GM12878 (cell line): ENCODE results near the gene CDK5RAP3. TPM values are rescaled to one million over a fixed set of nuclear protein-coding genes. Genes with fewer than 3 reads are reported as not detected.

Experiments used
- ATAC-seq: fragments of 200-7000 bp; cut with Tn5 transposase; 3 replicates; pipeline ENCODE4 v1.9.1; 2020; ENCODE audit warnings: mild to moderate bottlenecking, moderate library complexity
- BruUV-seq: library from RNA; stranded (reverse); fragments of 400-500 nt; replicated peaks from 2 replicates; lab custom pipeline; 2021; lab: Mats Ljungman, UMichigan
- CTCF ChIA-PET: fragments of 300-600 bp; sonication (Branson Sonifier 250); formaldehyde crosslinking; extraction: SDS; loops from one replicate; lab custom pipeline; 2021; ENCODE audit warnings: inconsistent platforms; lab: Yijun Ruan, JAX
- POLR2A ChIA-PET: fragments of 350-600 bp; formaldehyde crosslinking; extraction: SDS; loops from one replicate; lab custom pipeline; 2021; ENCODE audit warnings: inconsistent platforms; lab: Charles Lee
- RAD21 ChIA-PET: fragments of 300-600 bp; sonication (Branson Sonifier 250); formaldehyde crosslinking; loops from one replicate; lab custom pipeline; 2023; ENCODE audit warnings: antibody characterized with exemption; ENCODE audit not compliant: unreplicated experiment; lab: Charles Lee
- SMC1A ChIA-PET: fragments of 300-600 bp; sonication (Branson Sonifier 250); formaldehyde crosslinking; loops from one replicate; lab custom pipeline; 2023; ENCODE audit not compliant: unreplicated experiment, uncharacterized antibody; lab: Charles Lee
- DNase-seq: peaks from one replicate; pipeline ENCODE4 v3.0.0-alpha.2; 2011; ENCODE audit warnings: low read depth, low spot score
- FAIRE-seq: peaks from 3 replicates; lab custom pipeline; 2011; peaks lifted over from hg19 to GRCh38; lab: Jason Lieb, UNC
- H2AFZ ChIP-seq: 2 replicates; pipeline ENCODE4 v1.6.0; 2011; ENCODE audit warnings: low read depth, low read length, control low read depth; ENCODE audit not compliant: control insufficient read depth
- H3K27ac ChIP-seq: 2 replicates; pipeline ENCODE4 v1.5.1; 2011; ENCODE audit warnings: control low read depth; ENCODE audit not compliant: control insufficient read depth, insufficient read depth
- H3K27me3 ChIP-seq, 2 experiments: replicated peaks in 1 of 2; 2 replicates each; pipeline versions ENCODE4 v1.6.0 to v1.6.1; 2011; ENCODE audit warnings: low read length in 1 of 2; ENCODE audit not compliant: control insufficient read depth in 2 of 2, insufficient read depth in 2 of 2
- H3K36me3 ChIP-seq, 2 experiments: 2 replicates each; pipeline ENCODE4 v1.5.1; 2011; ENCODE audit warnings: low read length in 1 of 2; ENCODE audit not compliant: control insufficient read depth in 2 of 2, insufficient read depth in 2 of 2
- H3K4me1 ChIP-seq: 2 replicates; pipeline ENCODE4 v1.6.1; 2011; ENCODE audit warnings: mild to moderate bottlenecking, low read length, moderate library complexity, mixed read lengths; ENCODE audit not compliant: control insufficient read depth, insufficient read depth
- H3K4me2 ChIP-seq: 2 replicates; pipeline ENCODE4 v1.6.0; 2011; ENCODE audit warnings: control low read depth; ENCODE audit not compliant: control insufficient read depth, insufficient read depth
- H3K4me3 ChIP-seq: fragments of 200-600 bp; sonication (generic); 2 replicates; pipeline ENCODE4 v1.5.1; 2016
- H3K79me2 ChIP-seq: 2 replicates; pipeline ENCODE4 v1.6.0; 2011; ENCODE audit warnings: low read length; ENCODE audit not compliant: control insufficient read depth, insufficient read depth
- H3K9ac ChIP-seq: 2 replicates; pipeline ENCODE4 v1.8.0; 2011; ENCODE audit warnings: low read length, control low read depth, mixed read lengths; ENCODE audit not compliant: control insufficient read depth, insufficient read depth
- H3K9me3 ChIP-seq: replicated peaks from 3 replicates; pipeline ENCODE4 v1.5.1; 2011; ENCODE audit warnings: mild to moderate bottlenecking, low read length; ENCODE audit not compliant: control insufficient read depth, insufficient read depth
- H4K20me1 ChIP-seq: 2 replicates; pipeline ENCODE4 v1.6.0; 2011; ENCODE audit not compliant: control insufficient read depth, insufficient read depth
- CREM ChIP-seq: IDR thresholded peaks from 2 replicates; pipeline ENCODE4 v1.6.1; 2014; ENCODE audit warnings: antibody characterized with exemption, low read depth
- ETV6 ChIP-seq, 2 experiments: fragments of 450-650 bp in 1 of 2; IDR thresholded peaks in 1 of 2; conservative IDR thresholded peaks in 1 of 2; 2 replicates each; pipeline ENCODE4 v1.6.1; 2014; ENCODE audit warnings: antibody characterized with exemption in 1 of 2, borderline replicate concordance in 1 of 2, low read depth in 1 of 2, mild to moderate bottlenecking in 1 of 2, moderate library complexity in 1 of 2
- HDAC2 ChIP-seq: fragments of 200-600 bp; sonication (generic); IDR thresholded peaks from 2 replicates; pipeline ENCODE4 v1.6.1; 2017
- IKZF2 ChIP-seq, 2 experiments: fragments of 450-650 bp; IDR thresholded peaks; 2 replicates each; pipeline ENCODE4 v1.6.1; 2017; ENCODE audit warnings: mild to moderate bottlenecking in 2 of 2, moderate library complexity in 2 of 2
- MAX ChIP-seq: IDR thresholded peaks from 2 replicates; pipeline ENCODE4 v1.6.1; 2012; ENCODE audit warnings: low read depth, low read length, improper control_type of control experiment
- PAX8 ChIP-seq: fragments of 450-650 bp; IDR thresholded peaks from 2 replicates; pipeline ENCODE4 v1.6.1; 2017; ENCODE audit warnings: mild to moderate bottlenecking, moderate library complexity
- POU2F2 ChIP-seq: IDR thresholded peaks from 3 replicates; pipeline ENCODE4 v1.6.1; 2011; ENCODE audit warnings: low read depth, mild to moderate bottlenecking, low read length, borderline replicate concordance
- RCOR1 ChIP-seq: conservative IDR thresholded peaks from 2 replicates; pipeline ENCODE4 v1.6.1; 2012; ENCODE audit warnings: low read depth, low read length, improper control_type of control experiment
- RELA ChIP-seq: fragments of 450-650 bp; IDR thresholded peaks from 2 replicates; pipeline ENCODE4 v1.8.0; 2014; ENCODE audit warnings: borderline replicate concordance; ENCODE audit not compliant: partially characterized antibody
- RELB ChIP-seq: fragments of 450-650 bp; IDR thresholded peaks from 2 replicates; pipeline ENCODE4 v1.6.1; 2017; ENCODE audit warnings: low read depth, mild to moderate bottlenecking, moderate library complexity
- RUNX3 ChIP-seq: IDR thresholded peaks from 2 replicates; pipeline ENCODE4 v1.6.1; 2012; ENCODE audit warnings: low read length, inconsistent platforms
- SMAD5 ChIP-seq: IDR thresholded peaks from 2 replicates; pipeline ENCODE4 v1.6.1; 2016; ENCODE audit warnings: antibody characterized with exemption, low read depth
- ZNF592 ChIP-seq: fragments of 450-650 bp; IDR thresholded peaks from 2 replicates; pipeline ENCODE4 v1.6.1; 2017; ENCODE audit warnings: mild to moderate bottlenecking, moderate library complexity
- WGBS: methylation state at CpG from one replicate; pipeline ENCODE4 v1.1.6; 2016; ENCODE audit warnings: low lambda C conversion rate; ENCODE audit not compliant: insufficient replicate concordance, insufficient coverage; ENCODE audit errors: missing lambda C conversion rate; 5-methylcytosine and 5-hydroxymethylcytosine counted together
- in situ Hi-C: fragments of 300-500 bp; cut with MboI; formaldehyde crosslinking; loops from 9 replicates; pipeline ENCODE4 v1.14.3; 2018; ENCODE audit warnings: mixed read lengths
- intact Hi-C: fragments of 100-400 bp; cut with micrococcal nuclease; formaldehyde crosslinking; loops from one replicate; pipeline ENCODE4 v1.14.2; 2022; ENCODE audit not compliant: unreplicated experiment
- polyA plus RNA-seq, 11 experiments: library from polyadenylated mRNA; depleted of rRNA in 4 of 11; unstranded in 6 of 11; stranded (reverse) in 5 of 11; fragments of >200 nt; fragmentation: Nextera tagmentation in 4 of 11; fragmentation: Illumina TruSeq in 1 of 11; extraction: Ambion mirVana in 4 of 11; extraction: Trizol in 1 of 11; gene quantifications; 1 replicate in 1 of 11; 2 replicates in 10 of 11; pipeline versions ENCODE4 v1.2.1 to v1.2.3, GENCODE V29; 2011 to 2016; ENCODE audit warnings: inconsistent platforms in 2 of 11, missing spikeins in 2 of 11, low read depth in 1 of 11
- total RNA-seq, 4 experiments: library from RNA; depleted of rRNA in 3 of 4; stranded (reverse); fragments of >200 nt in 3 of 4; fragmentation: Illumina TruSeq in 1 of 4; extraction: Trizol in 1 of 4; gene quantifications; 2 replicates each; pipeline versions ENCODE4 v1.2.1 to v1.2.3, GENCODE V29; 2013 to 2021

The CDK5RAP3 gene
- total and polyA plus RNA-seq, 10 of the 15 experiments (the other 5 are each of a cell fraction or from before 2014, with no cell fraction given), result 69.4 to 237 (median 160) TPM

GRCh38 chr17:47956791-47957590 lies 13.9 kb upstream of the CDK5RAP3 start:
- H3K4me2 ChIP-seq, result no peak overlapping the region
- POLR2A ChIA-PET, result interaction anchor here (1.5 to 2.0 kb wide), 2 partner anchors 14 to 59 kb away, joined by 3 to 5 read pairs; partner anchors contain the start of gene CDK5RAP3
- no peaks in the 10 kb centered on the region for H3K27me3 ChIP-seq
- H3K36me3 ChIP-seq, result no peaks in the 10 kb centered on the region
- intact Hi-C loops (no loop called here), in situ Hi-C loops (no loop called here)
- H2AFZ ChIP-seq, result no peak overlapping the region
- CTCF ChIA-PET, result interaction anchor here (0.6 to 18.1 kb wide), 7 partner anchors 10 to 680 kb away, joined by 3 to 419 read pairs (median 3); partner anchors contain the start of genes CDK5RAP3, PNPO and SCRN2
- WGBS, result 69% methylated on average over 4 of the region's 4 CpGs
- DNase-seq, result no peak
- no peaks in the 10 kb centered on the region for H3K9me3 ChIP-seq
- ATAC-seq, result no peak
- no peak overlapping the region for H3K27ac ChIP-seq
- H3K79me2 ChIP-seq, result no peaks in the 10 kb centered on the region
- TF ChIP-seq RUNX3, result no peak
- TF ChIP-seq PAX8, result no peak
- TF ChIP-seq SMAD5, result no peak
- no peak for TF ChIP-seq ETV6 (conservative IDR thresholded peaks at IDR 0.05 in 1 of 2, IDR thresholded peaks at IDR 0.05 in 1 of 2; ENCODE audit: borderline replicate concordance in 1 of 2, low read depth in 1 of 2)
- no peak for TF ChIP-seq ZNF592
- TF ChIP-seq CREM, result no peak
- TF ChIP-seq IKZF2 (IDR thresholded peaks at IDR 0.05), result no peak
- no peak for TF ChIP-seq RELA
- TF ChIP-seq MAX, result no peak
- TF ChIP-seq HDAC2, result no peak
- no peak for TF ChIP-seq RCOR1
- TF ChIP-seq POU2F2, result no peak
- TF ChIP-seq RELB, result no peak
- BruUV-seq, result no TSS peak
- H3K4me3 ChIP-seq, result no peak overlapping the region
- H4K20me1 ChIP-seq, result no peaks in the 10 kb centered on the region
- no peak for FAIRE-seq
- RAD21 ChIA-PET, result interaction anchor here (0.6 to 2.6 kb wide), 4 partner anchors 14 to 1745 kb away, joined by 3 to 9 read pairs (median 6); partner anchors contain the start of gene CDK5RAP3
- H3K4me1 ChIP-seq, result no peaks in the 10 kb centered on the region
- SMC1A ChIA-PET, result interaction anchor here (0.6 to 1.8 kb wide), 5 partner anchors 12 to 61 kb away, joined by 3 to 5 read pairs (median 3); partner anchors contain the start of gene CDK5RAP3
- H3K9ac ChIP-seq, result no peak overlapping the region
